Cerebellar cortex (tissue), 1 donor: ENCODE measurements around the gene PNMA8A.
A peak's percentile ranks its signal among the peaks of the same experiment; 100 is the strongest.

Experiments
- DNase-seq: peaks from one replicate; pipeline ENCODE4 v3.0.0-alpha.2; 2015; ENCODE audit warnings: low spot score

PNMA8A gene

DNA sequence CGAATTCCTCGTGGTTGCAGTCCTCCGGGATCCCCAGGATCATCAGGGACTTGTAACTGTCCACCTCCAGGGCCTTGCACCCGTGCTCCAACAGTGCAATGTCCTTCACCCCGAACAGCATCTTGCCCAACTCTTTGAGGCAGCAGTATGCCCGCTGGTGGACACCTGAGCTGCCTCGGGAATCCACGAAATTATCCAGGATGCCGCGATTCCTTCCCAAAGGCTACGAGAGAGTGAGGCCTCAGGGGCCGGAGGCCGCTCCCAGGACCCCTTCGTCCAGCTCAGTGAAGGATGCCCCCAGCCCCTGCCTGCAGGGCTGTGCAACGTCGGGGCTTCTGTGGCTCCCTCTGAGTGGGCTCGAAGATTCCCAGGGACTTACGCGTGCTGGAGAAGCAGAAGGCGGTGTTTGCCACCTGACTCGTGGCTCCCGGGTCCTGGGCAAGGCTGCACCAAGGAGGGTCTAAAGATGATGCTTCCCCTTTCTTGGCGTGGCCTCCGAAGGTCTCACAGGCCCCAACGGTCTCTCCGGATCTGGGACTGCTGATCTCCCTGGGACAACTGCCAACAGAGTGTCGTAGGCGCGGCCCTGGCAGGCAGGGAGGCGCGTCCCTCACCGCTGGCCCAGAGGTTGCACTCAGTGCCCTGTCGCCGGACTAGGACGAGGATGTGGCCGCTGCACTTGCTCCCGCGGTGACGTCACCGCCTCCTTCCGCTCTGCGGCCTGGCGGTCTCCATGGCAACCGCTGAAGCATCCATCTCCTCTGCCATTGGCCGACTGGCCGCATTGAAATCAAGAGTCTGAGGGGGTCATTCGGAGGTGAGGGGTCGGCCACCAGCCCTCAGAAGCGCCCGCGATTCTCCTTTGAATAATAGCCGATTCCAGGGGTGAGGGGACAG lies 42.9 kb downstream of the PNMA8A start, which contains the start of gene PNMA8C:
TSS of gene PNMA8C (minus strand) at position 698 of the 897 bp plus-strand sequence. CDS start at position 121, 577 bp downstream.
- DNase-seq = peak; percentile 80

DNA sequence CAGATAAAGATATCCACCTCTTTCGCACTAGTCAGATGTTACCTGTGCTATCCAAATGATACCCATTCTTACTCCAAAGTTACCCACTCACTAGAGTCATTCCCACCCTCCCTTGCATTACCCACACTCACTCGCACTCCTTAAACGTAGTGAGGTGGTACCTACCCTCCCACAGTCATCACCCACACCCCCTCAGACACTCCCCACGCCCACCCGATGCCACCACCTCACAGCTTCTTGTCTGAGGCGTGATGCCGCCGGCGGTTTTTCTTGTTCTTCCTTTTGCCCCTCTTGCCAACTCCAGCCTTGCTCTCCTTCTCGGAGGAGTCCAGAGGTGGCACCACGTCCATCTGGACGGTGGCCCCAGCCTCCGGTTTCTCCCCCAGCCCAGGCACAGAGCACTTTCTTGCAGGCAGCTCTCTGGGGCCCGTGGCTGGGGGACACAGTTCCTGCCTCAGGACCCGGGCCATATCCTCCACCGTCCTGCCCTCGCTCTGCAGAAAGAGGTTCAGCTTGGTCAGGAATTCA lies 43.8 kb downstream of the PNMA8A start:
- DNase-seq = no peak

DNA sequence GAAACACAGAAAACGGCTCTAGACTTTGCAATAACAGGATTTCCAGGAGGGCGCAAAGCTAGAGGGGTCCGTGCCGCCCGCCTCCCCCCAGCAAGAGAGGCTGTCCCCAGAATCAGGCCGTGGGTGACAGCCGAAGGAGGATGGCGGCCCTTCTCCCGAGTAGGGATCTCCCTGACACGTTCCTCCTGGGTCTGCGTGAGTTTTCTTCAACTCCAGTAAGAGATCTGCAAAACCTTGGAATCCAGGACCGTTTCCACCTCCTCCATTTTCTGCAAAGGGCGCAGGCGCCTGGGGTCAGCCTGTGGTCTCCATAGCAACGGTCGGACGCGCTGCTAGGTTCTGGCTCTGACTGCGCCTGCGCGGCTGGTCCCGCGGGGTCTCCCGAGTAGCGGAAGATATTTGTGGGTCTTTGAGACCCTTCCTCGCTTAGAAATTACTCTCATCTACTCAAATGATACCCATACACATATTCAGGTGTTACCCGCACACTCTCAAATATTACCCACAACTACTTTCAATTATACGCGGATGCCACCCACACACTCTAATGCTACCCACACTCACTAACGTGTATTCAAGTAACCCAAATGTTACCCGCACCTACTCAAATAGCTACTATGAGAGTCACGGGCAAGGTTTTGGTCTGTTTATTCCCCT lies 44.7 kb downstream of the PNMA8A start:
- DNase-seq = peak; percentile 87

DNA sequence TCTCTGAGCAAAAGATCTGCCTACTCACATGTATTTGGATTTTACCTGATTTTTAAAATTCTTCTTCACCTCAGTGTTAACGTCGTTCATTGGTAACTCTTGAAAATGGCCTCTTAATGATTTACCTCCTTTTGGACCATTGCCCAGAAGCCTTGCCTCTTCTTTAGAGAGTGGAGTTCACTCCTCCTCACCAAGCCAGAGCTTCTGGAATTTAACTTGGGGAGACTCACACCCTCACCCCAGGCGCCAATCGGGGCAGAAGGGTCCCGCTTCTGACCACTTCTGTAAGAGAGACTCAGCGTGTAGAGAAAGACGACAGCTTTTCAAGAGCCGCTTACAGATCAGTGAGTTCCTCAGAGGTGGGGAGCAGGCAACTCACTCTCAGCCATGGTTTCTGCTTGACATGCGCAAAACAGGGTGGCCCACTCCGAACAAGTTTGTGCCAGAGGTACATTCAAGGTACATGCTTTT lies 45.3 kb downstream of the PNMA8A start:
- peak; percentile 50 for DNase-seq

DNA sequence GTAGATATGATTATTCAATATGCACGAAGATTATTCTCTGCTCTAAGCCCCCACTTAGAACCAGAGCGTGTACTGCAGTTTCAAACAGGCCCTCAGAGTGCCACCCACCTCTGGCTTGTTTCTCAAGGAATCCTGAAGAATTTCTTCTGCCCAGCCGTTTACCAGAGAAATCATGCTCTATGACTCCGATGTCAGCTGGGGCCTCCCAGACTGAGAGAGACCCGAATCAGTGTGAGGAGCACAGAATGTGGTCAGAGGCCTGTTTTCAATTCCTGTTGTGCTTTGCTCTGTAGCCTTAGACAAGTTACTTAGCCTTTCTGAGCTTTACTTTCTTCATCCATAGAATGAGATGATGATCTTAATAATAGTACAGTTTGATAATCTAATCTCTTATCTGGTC lies 48.2 kb downstream of the PNMA8A start:
- DNase-seq = no peak

DNA sequence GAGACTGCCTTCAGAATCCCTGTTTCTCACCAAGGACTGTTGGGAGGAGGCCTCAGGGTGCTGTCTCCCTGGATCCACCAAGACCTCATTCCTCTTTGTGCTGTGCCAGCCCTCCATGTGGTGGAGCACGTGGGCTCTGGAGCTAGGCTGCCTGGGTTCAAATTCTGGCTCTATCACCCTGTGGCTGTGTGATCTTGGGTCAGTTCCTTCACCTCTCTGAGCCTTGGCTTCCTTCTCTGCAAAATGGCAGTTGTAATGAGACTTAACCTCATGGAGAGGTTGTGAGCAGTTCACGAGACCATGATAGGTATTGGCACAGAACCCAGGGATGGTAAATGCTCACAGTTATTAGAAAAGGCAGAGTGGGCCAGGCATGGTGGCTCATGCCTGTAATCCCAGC lies 49.0 kb downstream of the PNMA8A start:
- no peak for DNase-seq

DNA sequence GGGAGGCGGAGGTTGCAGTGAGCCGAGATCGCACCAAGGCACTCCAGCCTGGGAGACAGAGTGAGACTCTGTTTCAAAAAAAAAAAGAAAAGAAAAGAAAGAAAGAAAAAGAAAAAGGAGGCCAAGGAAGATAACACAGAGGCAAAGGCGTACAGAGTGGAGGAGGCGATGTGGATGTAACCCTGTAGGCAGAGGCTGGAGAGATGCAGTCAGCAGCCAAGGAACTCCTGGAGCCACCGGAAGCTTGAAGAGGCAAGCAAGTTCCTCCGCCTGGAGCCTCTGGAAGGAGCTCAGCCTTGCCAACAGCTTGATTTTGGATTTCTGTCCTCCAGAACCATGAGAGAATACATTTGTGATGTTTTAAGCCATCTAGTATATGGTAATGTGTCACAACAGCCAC lies 51.3 kb downstream of the PNMA8A start:
- DNase-seq = no peak
